AG09319 (cell line): ENCODE measurements around the gene KRTAP20-2.

Source experiments
- DNase-seq: peaks from one replicate; pipeline ENCODE4 v3.0.0-alpha.2; 2010; ENCODE audit warnings: low read depth; ENCODE audit errors: extremely low read depth
- TF ChIP-seq, protein P1 (sequence below): IDR thresholded peaks from 2 replicates; pipeline ENCODE4 v1.5.1; 2011; ENCODE audit warnings: low read depth, mild to moderate bottlenecking, inconsistent platforms, low read length, moderate library complexity

KRTAP20-2 gene

DNA sequence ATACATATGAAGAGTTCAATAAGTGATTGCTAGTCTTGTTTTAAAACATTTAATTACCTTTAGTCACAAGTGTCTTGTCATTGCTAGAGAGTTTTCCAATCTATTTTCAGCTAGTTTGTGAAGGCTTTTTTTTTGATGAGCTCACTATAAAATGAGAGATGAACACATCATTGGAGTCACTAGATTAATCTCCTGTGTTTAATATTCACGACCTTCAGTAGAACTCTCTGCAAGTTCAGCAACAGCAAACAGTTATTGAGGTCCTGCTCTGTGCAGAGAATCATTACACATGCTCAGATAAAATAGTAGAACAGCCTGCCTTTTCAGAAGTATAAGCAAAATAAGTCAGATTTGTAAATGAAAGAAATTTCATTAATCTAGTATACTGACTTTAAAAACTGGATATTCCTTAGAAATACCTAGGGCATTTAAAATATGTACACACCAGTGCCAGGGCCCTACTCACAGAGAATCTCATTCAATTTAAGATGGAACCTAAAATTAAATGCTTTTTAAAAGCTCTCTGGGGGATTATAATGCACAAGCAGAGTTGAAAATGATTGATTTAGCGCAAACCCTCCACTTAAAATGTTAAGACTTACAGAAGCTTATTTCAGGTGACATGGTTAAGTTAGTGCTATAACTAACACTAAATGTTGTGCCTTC is 38.1 kb downstream of the KRTAP20-2 start:
- TF ChIP-seq, protein P1, sequence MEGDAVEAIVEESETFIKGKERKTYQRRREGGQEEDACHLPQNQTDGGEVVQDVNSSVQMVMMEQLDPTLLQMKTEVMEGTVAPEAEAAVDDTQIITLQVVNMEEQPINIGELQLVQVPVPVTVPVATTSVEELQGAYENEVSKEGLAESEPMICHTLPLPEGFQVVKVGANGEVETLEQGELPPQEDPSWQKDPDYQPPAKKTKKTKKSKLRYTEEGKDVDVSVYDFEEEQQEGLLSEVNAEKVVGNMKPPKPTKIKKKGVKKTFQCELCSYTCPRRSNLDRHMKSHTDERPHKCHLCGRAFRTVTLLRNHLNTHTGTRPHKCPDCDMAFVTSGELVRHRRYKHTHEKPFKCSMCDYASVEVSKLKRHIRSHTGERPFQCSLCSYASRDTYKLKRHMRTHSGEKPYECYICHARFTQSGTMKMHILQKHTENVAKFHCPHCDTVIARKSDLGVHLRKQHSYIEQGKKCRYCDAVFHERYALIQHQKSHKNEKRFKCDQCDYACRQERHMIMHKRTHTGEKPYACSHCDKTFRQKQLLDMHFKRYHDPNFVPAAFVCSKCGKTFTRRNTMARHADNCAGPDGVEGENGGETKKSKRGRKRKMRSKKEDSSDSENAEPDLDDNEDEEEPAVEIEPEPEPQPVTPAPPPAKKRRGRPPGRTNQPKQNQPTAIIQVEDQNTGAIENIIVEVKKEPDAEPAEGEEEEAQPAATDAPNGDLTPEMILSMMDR = no peak
- DNase-seq = no peak

DNA sequence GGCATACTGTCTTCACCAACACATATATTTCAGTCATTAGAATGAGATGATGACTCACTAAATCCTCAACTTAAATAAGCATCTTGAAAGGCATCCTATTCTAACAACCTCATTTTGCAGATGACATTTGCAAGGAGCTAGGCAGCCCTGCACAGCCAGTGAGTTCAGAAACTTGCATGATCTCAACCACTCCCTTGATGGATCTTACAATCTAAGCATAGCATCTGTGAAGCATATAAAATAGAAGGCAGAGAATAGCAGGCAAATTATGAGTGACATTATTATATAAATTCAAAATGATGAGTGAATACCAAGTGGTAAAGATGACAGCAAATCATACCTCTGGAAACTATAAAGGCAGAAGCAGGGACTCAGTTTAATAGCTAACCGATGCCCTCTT is 39.3 kb downstream of the KRTAP20-2 start:
- TF ChIP-seq, protein P1 = no peak
- DNase-seq = no peak

DNA sequence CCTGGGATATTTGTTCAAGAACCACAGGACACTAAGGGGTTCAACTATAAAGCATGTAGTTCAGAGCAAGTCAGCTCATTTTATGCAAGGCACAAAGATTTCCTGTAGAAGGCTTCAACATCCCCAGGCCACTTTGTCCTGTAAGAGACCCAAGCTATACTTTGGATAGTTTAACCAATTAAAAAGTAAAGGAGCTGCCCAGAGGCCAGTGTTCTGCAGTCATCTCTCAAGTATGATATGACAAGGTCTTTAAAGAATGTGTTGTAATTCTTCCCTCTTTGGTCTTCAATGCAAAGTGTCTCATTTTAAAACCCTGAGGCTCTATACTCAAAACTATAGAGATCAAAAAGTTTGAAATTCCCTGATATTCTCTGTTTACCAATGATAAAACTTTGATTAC is 41.7 kb downstream of the KRTAP20-2 start:
- TF ChIP-seq, protein P1 = no peak
- DNase-seq = no peak

DNA sequence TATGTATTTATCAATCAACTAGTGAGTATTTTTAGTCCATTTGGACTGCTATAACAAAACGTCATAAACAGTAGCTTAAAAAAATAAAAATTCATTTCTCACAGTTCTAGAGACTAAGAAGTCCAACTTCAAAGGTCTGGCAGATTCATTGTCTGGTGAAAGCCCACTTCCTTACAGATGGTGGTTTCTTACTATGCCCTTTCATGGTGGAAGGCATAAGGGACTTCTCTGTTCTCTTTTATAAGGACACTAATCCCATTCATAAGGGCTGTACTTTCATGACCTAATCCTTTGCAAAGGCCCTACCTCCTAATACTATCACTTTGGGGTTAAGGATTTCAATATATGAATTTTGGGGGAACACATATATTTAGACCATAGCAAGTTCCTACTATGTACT is 45.6 kb downstream of the KRTAP20-2 start:
- TF ChIP-seq, protein P1 = no peak
- DNase-seq = no peak

DNA sequence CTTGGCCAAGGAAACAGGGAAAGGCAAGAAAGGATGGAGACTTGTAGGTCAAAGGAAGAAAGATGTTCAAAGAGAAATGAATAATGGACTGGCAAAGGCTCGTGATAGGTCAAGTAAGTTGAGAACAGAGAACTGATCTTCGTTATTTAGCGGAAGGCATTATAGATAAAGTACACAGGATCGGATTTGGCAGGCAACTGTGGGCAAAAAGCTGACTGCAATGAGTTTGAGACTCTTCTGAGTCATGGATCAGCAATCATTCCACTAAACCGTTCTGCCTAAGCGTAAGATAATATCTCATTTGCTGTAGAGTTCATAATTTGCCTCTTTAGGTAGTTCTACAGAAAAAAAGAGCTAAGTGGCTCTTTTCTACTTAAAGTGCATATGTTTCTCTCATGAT is 49.5 kb downstream of the KRTAP20-2 start:
- TF ChIP-seq, protein P1 = no peak

More for the DNA sequence above, 49.5 kb downstream of the KRTAP20-2 start:
- DNase-seq = no peak
